ENCODE results near the gene ANKRD30B. TPM values are rescaled to one million over a fixed set of nuclear protein-coding genes. Genes with fewer than 3 reads are reported as not detected.

Gene ANKRD30B
- total and polyA plus RNA-seq, 9 of the 15 experiments (the other 6 are each of a cell fraction or from before 2014, with no cell fraction given) = not detected

DNA sequence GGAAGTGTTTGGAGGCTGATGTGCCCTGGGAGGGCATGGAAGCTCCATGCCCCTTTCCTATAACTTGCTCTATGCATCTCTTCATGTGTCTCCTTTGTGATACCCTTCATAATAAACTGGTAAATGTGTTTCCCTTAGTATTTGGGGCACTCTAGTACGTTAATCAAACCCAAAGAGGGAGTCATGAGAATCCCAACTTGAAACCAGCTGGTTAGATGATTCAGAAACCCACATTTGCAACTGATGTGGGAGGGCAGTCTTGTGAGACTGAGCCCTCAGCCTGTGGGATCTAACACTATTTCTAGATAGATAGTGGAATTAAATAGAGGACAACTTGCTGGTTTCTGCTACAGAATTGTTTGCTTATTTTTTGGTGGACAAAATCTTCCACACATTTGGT lies 20.3 kb downstream of the ANKRD30B start:
- no peak overlapping the region for H3K27ac ChIP-seq (ENCODE audit: extremely low read depth, low read depth, low read length)
- no peaks in the 10 kb centered on the region for H4K20me1 ChIP-seq (replicated peaks; ENCODE audit: control insufficient read depth, insufficient read depth, low read length)
- DNase-seq (ENCODE audit: extremely low read depth in 1 of 4, low spot score in 3 of 4) (no peak), FAIRE-seq (no peak), ATAC-seq (no peak)
- H2AFZ ChIP-seq (ENCODE audit: low read depth, low read length) = no peak overlapping the region
- intact Hi-C loops (cut with micrococcal nuclease) = no loop called here
- ChIA-PET POLR2A (no interaction called here), CTCF (ENCODE audit: low intra/inter-chr PET ratio) (no interaction called here)
- H3K9me3 ChIP-seq (replicated peaks; ENCODE audit: control insufficient read depth, insufficient read depth, low read depth, low read length) = no peaks in the 10 kb centered on the region
- H3K4me2 ChIP-seq (ENCODE audit: insufficient read depth, low read length) = no peak overlapping the region
- H3K4me3 ChIP-seq = no peak overlapping the region
- no peaks in the 10 kb centered on the region for H3K36me3 ChIP-seq (ENCODE audit: control insufficient read depth, insufficient read depth, low read length)
- no peaks in the 10 kb centered on the region for H3K27me3 ChIP-seq (ENCODE audit: control insufficient read depth in 2 of 2, insufficient read depth in 2 of 2, low read length in 2 of 2)
- no peak overlapping the region for H3K9ac ChIP-seq (ENCODE audit: insufficient read depth in 1 of 2, low read depth in 2 of 2, low read length in 2 of 2)
- no TSS peak for BruUV-seq (replicated peaks)
- H3K79me2 ChIP-seq (ENCODE audit: control insufficient read depth, insufficient read depth, low read length) = no peaks in the 10 kb centered on the region
- no peaks in the 10 kb centered on the region for H3K9me1 ChIP-seq (ENCODE audit: control insufficient read depth, insufficient read depth, low read length)
- TF ChIP-seq SMARCC2 (IDR thresholded peaks at IDR 0.05; ENCODE audit: low read depth) (no peak), KLF6 (CRISPR knock-in tag; IDR thresholded peaks at IDR 0.05; ENCODE audit: borderline replicate concordance) (no peak), NFRKB (IDR thresholded peaks at IDR 0.05; ENCODE audit: low read depth) (no peak), ADNP (tag; IDR thresholded peaks at IDR 0.05) (no peak), LEF1 (IDR thresholded peaks at IDR 0.05) (no peak)
- TF ChIP-seq, protein P1, sequence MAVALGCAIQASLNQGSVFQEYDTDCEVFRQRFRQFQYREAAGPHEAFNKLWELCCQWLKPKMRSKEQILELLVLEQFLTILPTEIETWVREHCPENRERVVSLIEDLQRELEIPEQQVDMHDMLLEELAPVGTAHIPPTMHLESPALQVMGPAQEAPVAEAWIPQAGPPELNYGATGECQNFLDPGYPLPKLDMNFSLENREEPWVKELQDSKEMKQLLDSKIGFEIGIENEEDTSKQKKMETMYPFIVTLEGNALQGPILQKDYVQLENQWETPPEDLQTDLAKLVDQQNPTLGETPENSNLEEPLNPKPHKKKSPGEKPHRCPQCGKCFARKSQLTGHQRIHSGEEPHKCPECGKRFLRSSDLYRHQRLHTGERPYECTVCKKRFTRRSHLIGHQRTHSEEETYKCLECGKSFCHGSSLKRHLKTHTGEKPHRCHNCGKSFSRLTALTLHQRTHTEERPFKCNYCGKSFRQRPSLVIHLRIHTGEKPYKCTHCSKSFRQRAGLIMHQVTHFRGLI (CRISPR knock-in tag; IDR thresholded peaks at IDR 0.05) = no peak
- in situ Hi-C loops (cut with MboI) = no loop called here
- WGBS (ENCODE audit: insufficient coverage, low coverage, missing lambda C conversion rate) = 0% methylated on average over 1 of the region's 1 CpG
- no peaks in the 10 kb centered on the region for H3K4me1 ChIP-seq (replicated peaks in 1 of 2; ENCODE audit: control insufficient read depth in 2 of 2, insufficient read depth in 2 of 2, low read length in 2 of 2)

DNA sequence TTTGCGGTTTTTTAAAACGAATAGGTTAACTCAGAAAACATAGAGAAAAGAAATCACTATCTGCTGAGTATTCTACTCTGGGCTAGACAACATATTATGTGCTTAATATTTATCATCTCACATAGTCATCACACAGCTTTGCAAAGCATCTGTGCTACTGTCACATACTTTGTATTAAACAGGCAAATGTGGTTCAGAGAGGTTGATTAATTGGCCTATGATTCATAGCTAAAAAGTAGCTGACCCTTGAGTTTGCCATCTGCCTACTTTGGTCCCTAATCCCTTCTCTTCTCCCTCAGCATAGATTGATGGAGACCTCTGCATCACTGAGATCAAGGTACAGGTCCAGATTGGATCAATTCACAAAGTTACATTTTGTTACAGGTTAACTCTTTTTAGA lies 21.4 kb downstream of the ANKRD30B start:
- H4K20me1 ChIP-seq (replicated peaks; ENCODE audit: control insufficient read depth, insufficient read depth, low read length) = no peaks in the 10 kb centered on the region
- no peak overlapping the region for H2AFZ ChIP-seq (ENCODE audit: low read depth, low read length)
- WGBS (ENCODE audit: insufficient coverage, low coverage, missing lambda C conversion rate) = 0% methylated on average over 2 of the region's 2 CpGs
- H3K79me2 ChIP-seq (ENCODE audit: control insufficient read depth, insufficient read depth, low read length) = no peaks in the 10 kb centered on the region
- ATAC-seq (no peak), DNase-seq (ENCODE audit: extremely low read depth in 1 of 4, low spot score in 3 of 4) (no peak), FAIRE-seq (no peak)
- no peak overlapping the region for H3K4me3 ChIP-seq
- H3K27me3 ChIP-seq (ENCODE audit: control insufficient read depth in 2 of 2, insufficient read depth in 2 of 2, low read length in 2 of 2) = no peaks in the 10 kb centered on the region
- H3K9me1 ChIP-seq (ENCODE audit: control insufficient read depth, insufficient read depth, low read length) = no peaks in the 10 kb centered on the region
- H3K4me1 ChIP-seq (replicated peaks in 1 of 2; ENCODE audit: control insufficient read depth in 2 of 2, insufficient read depth in 2 of 2, low read length in 2 of 2) = no peaks in the 10 kb centered on the region
- POLR2A ChIA-PET = no interaction called here
- no TSS peak for BruUV-seq (replicated peaks)
- intact Hi-C loops (cut with micrococcal nuclease) (no loop called here), in situ Hi-C loops (cut with MboI) (no loop called here)
- H3K9ac ChIP-seq (ENCODE audit: insufficient read depth in 1 of 2, low read depth in 2 of 2, low read length in 2 of 2) = no peak overlapping the region
- no peak overlapping the region for H3K27ac ChIP-seq (ENCODE audit: extremely low read depth, low read depth, low read length)
- H3K4me2 ChIP-seq (ENCODE audit: insufficient read depth, low read length) = no peak overlapping the region
- TF ChIP-seq NCOA1 (IDR thresholded peaks at IDR 0.05; ENCODE audit: low read depth) (no peak), EZH2 (IDR thresholded peaks at IDR 0.05; ENCODE audit: borderline replicate concordance, low read depth, low read length) (no peak)
- no peaks in the 10 kb centered on the region for H3K9me3 ChIP-seq (replicated peaks; ENCODE audit: control insufficient read depth, insufficient read depth, low read depth, low read length)
- CTCF ChIA-PET (ENCODE audit: low intra/inter-chr PET ratio) = no interaction called here
- no peaks in the 10 kb centered on the region for H3K36me3 ChIP-seq (ENCODE audit: control insufficient read depth, insufficient read depth, low read length)
